Measurements from ENCODE around the gene CTCF. TPM values are rescaled to one million over a fixed set of nuclear protein-coding genes. Genes with fewer than 3 reads are reported as not detected.

CTCF gene
- total and polyA plus RNA-seq, 10 of the 15 experiments (the other 5 are each of a cell fraction or from before 2014, with no cell fraction given), result 9.1 to 55.0 (median 41.8) TPM

DNA sequence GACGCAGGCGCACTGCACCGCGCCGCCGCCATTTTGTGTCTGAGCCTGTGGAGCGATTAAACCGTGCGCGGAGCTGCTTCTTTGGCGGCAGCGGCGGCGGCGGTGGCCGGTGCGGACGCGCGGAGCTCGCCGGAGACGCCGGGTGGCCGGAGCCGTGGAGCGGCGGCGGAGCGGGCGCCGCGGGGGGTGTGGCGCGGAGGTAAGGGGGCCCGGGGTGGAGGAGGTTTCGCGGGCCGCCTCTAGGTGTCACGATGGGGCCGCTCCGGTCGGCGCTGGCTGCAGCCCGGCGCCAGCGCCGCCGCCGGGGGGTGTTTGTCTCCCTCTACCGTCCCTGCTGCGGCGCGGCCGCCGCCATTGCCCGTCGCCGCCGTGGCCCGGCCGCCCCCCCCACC is at the start of gene CTCF (continued):
- TF ChIP-seq SIN3A (IDR thresholded peaks at IDR 0.05; ENCODE audit: low read depth, low read length) (no peak), ZZZ3 (IDR thresholded peaks at IDR 0.05; ENCODE audit: control insufficient read depth, insufficient read length, low read depth) (no peak), CHD2 (IDR thresholded peaks at IDR 0.05; ENCODE audit: borderline replicate concordance, low read depth, low read length) (no peak), MEF2A (IDR thresholded peaks at IDR 0.05; ENCODE audit: insufficient read depth, low read depth, low read length) (no peak), PML (IDR thresholded peaks at IDR 0.05; ENCODE audit: low read length) (no peak), BCL11A (IDR thresholded peaks at IDR 0.05; ENCODE audit: low read depth, low read length) (no peak), ZNF217 (IDR thresholded peaks at IDR 0.05) (peak; percentile 83; the same call in 1 of the 2 replicates), MYB (IDR thresholded peaks at IDR 0.05; ENCODE audit: borderline replicate concordance, low read depth, low read length) (no peak), BACH1 (IDR thresholded peaks at IDR 0.05; ENCODE audit: borderline replicate concordance) (peak; percentile 46), RB1 (IDR thresholded peaks at IDR 0.05; ENCODE audit: borderline replicate concordance) (peak; percentile 29; the same call in 1 of the 2 replicates), BRCA1 (IDR thresholded peaks at IDR 0.05; ENCODE audit: low read depth, low read length) (no peak), E4F1 (IDR thresholded peaks at IDR 0.05; ENCODE audit: borderline replicate concordance, partially characterized antibody) (no peak), POLR2AphosphoS2 (IDR thresholded peaks at IDR 0.05; ENCODE audit: low read depth, low read length) (0 out of 2 replicates have a peak, but pooled peaks have one; percentile 10), SUPT20H (IDR thresholded peaks at IDR 0.05; ENCODE audit: borderline replicate concordance, control insufficient read depth, low read depth, low read length) (no peak), POLR2A (IDR thresholded peaks at IDR 0.05; ENCODE audit: low read depth, low read length) (peak; percentile 19; the same call in 1 of the 2 replicates), RAD21 (IDR thresholded peaks at IDR 0.05; ENCODE audit: insufficient read depth, low read depth, low read length) (peak; percentile 36; the same call in 1 of the 2 replicates), CHD4 (IDR thresholded peaks at IDR 0.05) (no peak)
- TF ChIP-seq, protein P1, sequence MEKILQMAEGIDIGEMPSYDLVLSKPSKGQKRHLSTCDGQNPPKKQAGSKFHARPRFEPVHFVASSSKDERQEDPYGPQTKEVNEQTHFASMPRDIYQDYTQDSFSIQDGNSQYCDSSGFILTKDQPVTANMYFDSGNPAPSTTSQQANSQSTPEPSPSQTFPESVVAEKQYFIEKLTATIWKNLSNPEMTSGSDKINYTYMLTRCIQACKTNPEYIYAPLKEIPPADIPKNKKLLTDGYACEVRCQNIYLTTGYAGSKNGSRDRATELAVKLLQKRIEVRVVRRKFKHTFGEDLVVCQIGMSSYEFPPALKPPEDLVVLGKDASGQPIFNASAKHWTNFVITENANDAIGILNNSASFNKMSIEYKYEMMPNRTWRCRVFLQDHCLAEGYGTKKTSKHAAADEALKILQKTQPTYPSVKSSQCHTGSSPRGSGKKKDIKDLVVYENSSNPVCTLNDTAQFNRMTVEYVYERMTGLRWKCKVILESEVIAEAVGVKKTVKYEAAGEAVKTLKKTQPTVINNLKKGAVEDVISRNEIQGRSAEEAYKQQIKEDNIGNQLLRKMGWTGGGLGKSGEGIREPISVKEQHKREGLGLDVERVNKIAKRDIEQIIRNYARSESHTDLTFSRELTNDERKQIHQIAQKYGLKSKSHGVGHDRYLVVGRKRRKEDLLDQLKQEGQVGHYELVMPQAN (conservative IDR thresholded peaks at IDR 0.05), result peak; percentile 44
- TF ChIP-seq, protein P2, sequence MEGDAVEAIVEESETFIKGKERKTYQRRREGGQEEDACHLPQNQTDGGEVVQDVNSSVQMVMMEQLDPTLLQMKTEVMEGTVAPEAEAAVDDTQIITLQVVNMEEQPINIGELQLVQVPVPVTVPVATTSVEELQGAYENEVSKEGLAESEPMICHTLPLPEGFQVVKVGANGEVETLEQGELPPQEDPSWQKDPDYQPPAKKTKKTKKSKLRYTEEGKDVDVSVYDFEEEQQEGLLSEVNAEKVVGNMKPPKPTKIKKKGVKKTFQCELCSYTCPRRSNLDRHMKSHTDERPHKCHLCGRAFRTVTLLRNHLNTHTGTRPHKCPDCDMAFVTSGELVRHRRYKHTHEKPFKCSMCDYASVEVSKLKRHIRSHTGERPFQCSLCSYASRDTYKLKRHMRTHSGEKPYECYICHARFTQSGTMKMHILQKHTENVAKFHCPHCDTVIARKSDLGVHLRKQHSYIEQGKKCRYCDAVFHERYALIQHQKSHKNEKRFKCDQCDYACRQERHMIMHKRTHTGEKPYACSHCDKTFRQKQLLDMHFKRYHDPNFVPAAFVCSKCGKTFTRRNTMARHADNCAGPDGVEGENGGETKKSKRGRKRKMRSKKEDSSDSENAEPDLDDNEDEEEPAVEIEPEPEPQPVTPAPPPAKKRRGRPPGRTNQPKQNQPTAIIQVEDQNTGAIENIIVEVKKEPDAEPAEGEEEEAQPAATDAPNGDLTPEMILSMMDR (IDR thresholded peaks at IDR 0.05 in 2 of 3, conservative IDR thresholded peaks at IDR 0.05 in 1 of 3; ENCODE audit: control insufficient read depth in 2 of 3, extremely low read depth in 1 of 3, insufficient read depth in 1 of 3, low read depth in 3 of 3, low read length in 3 of 3), result peak; percentile 41 to 88 (median 56); a peak in 5 of 6 replicates
- TF ChIP-seq, protein P3, sequence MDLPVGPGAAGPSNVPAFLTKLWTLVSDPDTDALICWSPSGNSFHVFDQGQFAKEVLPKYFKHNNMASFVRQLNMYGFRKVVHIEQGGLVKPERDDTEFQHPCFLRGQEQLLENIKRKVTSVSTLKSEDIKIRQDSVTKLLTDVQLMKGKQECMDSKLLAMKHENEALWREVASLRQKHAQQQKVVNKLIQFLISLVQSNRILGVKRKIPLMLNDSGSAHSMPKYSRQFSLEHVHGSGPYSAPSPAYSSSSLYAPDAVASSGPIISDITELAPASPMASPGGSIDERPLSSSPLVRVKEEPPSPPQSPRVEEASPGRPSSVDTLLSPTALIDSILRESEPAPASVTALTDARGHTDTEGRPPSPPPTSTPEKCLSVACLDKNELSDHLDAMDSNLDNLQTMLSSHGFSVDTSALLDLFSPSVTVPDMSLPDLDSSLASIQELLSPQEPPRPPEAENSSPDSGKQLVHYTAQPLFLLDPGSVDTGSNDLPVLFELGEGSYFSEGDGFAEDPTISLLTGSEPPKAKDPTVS (IDR thresholded peaks at IDR 0.05; ENCODE audit: low read depth, low read length), result no peak
